HG03342 (cell line): ENCODE results near the gene PICK1.

Experiments used
- ATAC-seq: cut with Tn5 transposase; IDR thresholded peaks from one replicate; pipeline ENCODE4 v1.9.1; 2021; ENCODE audit warnings: mild to moderate bottlenecking, moderate library complexity; ENCODE audit not compliant: unreplicated experiment

The PICK1 gene

GRCh38 chr22:38056969-38057891 lies at the start of gene PICK1:
Gene PICK1, plus strand, starts transcription at chr22:38057404. Its CDS starts 406 bp downstream, at chr22:38057810.
- peak; percentile 55 for ATAC-seq

- no peak for ATAC-seq
Measured at GRCh38 chr22:38009000-38009806, 48.0 kb upstream of the PICK1 start.

GRCh38 chr22:38012604-38013072 lies 44.6 kb upstream of the PICK1 start:
- ATAC-seq: no peak

- ATAC-seq: no peak
Measured at GRCh38 chr22:38014083-38014482, 43.1 kb upstream of the PICK1 start.

GRCh38 chr22:38016182-38017151 lies 40.7 kb upstream of the PICK1 start:
- ATAC-seq: no peak

- no peak for ATAC-seq
Measured at GRCh38 chr22:38017272-38017920, 39.8 kb upstream of the PICK1 start.

- ATAC-seq: no peak
Measured at GRCh38 chr22:38017939-38018885, 39.0 kb upstream of the PICK1 start.

GRCh38 chr22:38018938-38019827 lies 38.0 kb upstream of the PICK1 start:
- ATAC-seq: no peak

GRCh38 chr22:38021206-38021605 lies 36.0 kb upstream of the PICK1 start:
- ATAC-seq: no peak

GRCh38 chr22:38023045-38023444 lies 34.2 kb upstream of the PICK1 start:
- ATAC-seq: no peak

- no peak for ATAC-seq
Measured at GRCh38 chr22:38025514-38025913, 31.7 kb upstream of the PICK1 start.

GRCh38 chr22:38026130-38027111 lies 30.8 kb upstream of the PICK1 start:
- ATAC-seq: no peak

GRCh38 chr22:38027487-38027886 lies 29.7 kb upstream of the PICK1 start:
- ATAC-seq: no peak

- ATAC-seq: no peak
Measured at GRCh38 chr22:38028344-38029130, 28.7 kb upstream of the PICK1 start.

- no peak for ATAC-seq
Measured at GRCh38 chr22:38029370-38029769, 27.8 kb upstream of the PICK1 start.

GRCh38 chr22:38029901-38030300 lies 27.3 kb upstream of the PICK1 start:
- no peak for ATAC-seq
